RWPE1 (cell line): ENCODE results near the gene SPR.

ENCODE experiments used
- CTCF ChIA-PET: fragments of 350-600 bp; sonication (Branson Sonifier 250); formaldehyde crosslinking; extraction: SDS; loops from one replicate; lab custom pipeline; 2021; lab: Yijun Ruan, JAX
- POLR2A ChIA-PET: fragments of 400-600 bp; formaldehyde crosslinking; extraction: SDS; loops from one replicate; lab custom pipeline; 2020; ENCODE audit warnings: antibody characterized with exemption; ENCODE audit not compliant: low non-redundant PET; lab: Yijun Ruan, JAX
- DNase-seq: peaks from one replicate; pipeline ENCODE4 v3.0.0; 2012; ENCODE audit warnings: low spot score
- H3K27ac ChIP-seq: fragments of 450-650 bp; 2 replicates; pipeline ENCODE4 v1.5.1; 2017
- CTCF ChIP-seq: fragments of 450-650 bp; conservative IDR thresholded peaks from 2 replicates; pipeline ENCODE4 v1.5.1; 2017; ENCODE audit warnings: low read depth, mild to moderate bottlenecking

Gene SPR

DNA sequence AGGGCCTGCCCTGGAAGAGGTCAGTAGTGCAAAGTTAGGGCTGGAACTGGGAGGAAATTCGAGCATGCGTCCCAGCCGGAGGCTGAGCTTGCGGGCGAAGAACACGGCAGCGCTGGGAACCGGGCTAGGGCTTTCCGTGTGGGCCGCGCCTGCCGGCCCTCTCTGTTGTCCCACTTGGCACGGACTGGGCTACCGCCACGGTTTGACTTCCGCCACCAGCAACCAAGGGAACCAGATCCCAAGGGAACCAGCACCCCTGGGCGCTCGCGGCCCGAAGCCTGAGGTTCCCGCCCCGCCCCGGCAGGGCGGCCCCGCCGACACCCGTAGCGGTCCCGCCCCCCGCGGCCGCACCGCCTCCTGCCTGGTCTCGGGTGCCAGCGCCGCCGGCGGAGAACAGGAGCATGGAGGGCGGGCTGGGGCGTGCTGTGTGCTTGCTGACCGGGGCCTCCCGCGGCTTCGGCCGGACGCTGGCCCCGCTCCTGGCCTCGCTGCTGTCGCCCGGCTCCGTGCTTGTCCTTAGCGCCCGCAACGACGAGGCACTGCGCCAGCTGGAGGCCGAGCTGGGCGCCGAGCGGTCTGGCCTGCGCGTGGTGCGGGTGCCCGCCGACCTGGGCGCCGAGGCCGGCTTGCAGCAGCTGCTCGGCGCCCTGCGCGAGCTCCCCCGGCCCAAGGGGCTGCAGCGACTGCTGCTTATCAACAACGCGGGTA lies at the start of gene SPR:
SPR (plus strand) TSS at position 377 of the 708 bp plus-strand sequence; CDS start at position 402, 25 bp downstream.
- CTCF ChIA-PET = interaction anchor here (0.5 to 2.0 kb wide), 18 partner anchors 16 to 927 kb away, joined by 3 to 13 read pairs (median 4); partner anchors contain the start of gene EMX1
- peak within 1 kb of the TSS; percentile 87 for H3K27ac ChIP-seq
- DNase-seq = peak; percentile 68
- POLR2A ChIA-PET = no interaction called here
- TF ChIP-seq CTCF = no peak

DNA sequence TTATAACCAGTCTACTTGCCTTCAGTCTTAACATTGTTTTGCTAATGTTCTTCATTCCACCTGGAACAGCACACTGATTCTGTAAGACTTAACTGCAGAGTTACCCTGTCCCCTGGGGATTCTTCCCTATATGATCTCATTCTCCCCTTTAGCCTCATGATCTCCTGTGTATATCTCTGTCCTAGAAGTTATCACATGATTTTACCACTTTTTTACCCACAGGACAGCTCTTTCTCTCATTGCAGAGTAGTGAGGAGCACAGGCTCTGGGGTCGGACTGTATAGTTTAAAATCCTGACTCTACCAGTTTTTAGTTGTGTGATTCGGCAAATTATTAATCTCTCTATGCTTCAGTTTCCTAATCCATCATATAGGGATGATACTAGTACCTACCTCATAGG lies 47.1 kb upstream of the SPR start:
- CTCF ChIA-PET = interaction anchor here (0.5 kb wide), 1 partner anchor 16 kb away, joined by 3 read pairs; no protein-coding TSS in a partner anchor
- TF ChIP-seq CTCF = no peak
- POLR2A ChIA-PET = no interaction called here
- no peak overlapping the region for H3K27ac ChIP-seq
- DNase-seq = no peak

DNA sequence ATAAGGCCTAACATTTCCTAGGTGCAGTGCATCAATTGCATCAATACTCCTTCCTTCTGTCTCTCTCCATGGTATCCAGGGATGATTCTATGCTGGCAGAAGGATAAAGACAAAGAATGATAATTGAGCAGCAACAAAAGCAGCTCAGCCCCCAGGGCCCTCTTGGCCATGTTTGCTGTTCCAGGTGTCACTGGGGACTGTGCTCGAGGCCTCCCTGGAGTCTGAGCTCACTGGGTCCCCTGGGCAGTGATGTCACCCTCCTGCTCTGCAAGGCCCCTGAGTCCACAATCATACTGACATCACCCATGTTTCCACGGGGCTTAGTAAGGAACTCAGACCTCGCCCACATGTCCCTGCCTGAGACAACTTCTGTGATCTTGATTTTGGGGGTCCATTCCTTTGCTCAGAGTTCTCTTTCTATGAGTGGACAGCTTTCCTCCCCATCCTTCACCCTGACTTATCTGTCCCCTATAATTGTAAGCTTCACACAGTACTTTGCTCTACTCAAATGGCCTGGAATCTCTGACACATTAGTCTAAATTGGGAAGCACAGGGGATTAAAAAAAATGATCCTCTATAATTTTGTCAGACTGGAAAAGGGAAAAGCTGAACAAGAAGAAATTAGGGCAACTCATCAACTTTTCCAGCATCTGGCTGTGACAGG lies 45.6 kb upstream of the SPR start:
- POLR2A ChIA-PET = no interaction called here
- CTCF ChIA-PET = interaction anchor here (1.2 kb wide), 1 partner anchor 10 kb away, joined by 3 read pairs; no protein-coding TSS in a partner anchor
- H3K27ac ChIP-seq = no peak overlapping the region
- TF ChIP-seq CTCF = no peak
- no peak for DNase-seq

GRCh38 chr2:72843301-72843700 lies 43.9 kb upstream of the SPR start:
- DNase-seq = no peak
- ChIA-PET POLR2A (no interaction called here), CTCF (interaction anchor here (0.6 kb wide), 1 partner anchor 1028 kb away, joined by 3 read pairs; no protein-coding TSS in a partner anchor)
- TF ChIP-seq CTCF = no peak
- no peak overlapping the region for H3K27ac ChIP-seq

DNA sequence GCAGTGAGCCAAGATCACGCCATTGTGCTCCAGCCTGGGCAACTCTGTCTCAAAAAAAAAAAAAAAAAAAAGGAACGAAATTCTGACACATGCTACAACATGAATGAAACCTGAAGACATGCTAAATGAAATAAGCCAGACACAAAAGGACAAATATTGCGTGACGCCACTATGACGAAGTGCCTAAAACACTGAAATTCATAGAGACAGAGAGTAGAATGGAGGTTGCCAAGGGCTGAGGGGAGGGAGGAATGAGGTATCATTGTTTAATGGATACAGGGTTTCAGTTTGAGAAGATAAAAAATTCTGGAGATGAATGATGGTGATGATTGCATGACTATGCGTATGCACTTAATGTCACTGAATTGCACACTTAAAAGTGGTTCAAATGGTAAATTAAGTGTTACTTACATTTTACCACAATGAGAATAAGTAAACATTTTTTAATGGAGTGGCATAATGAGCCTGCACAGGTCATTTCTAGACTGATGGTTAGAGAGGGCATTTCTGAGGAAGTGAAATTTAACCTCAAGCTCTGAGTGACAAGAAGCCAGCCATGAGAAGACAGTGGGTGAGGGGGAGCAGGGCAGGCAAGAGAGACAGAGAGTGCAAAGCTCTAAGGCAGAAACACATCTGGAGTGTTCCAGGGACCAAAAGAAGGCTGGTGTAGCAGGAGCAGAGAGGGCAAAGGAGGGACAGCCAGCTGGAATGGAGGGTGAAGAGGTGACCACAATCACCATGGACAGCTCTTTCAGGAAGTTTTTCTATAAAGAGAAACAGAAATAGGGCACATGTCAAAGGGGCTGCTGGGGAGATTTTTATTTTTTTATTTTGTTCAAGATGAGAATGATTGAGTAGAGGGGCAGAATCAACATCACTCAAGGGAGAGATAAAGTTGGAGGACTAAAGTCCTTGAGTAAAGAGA lies 40.8 kb upstream of the SPR start:
- no peak overlapping the region for H3K27ac ChIP-seq
- DNase-seq = no peak
- CTCF ChIA-PET = no interaction called here
- POLR2A ChIA-PET = no interaction called here
- TF ChIP-seq CTCF = no peak
